ENCODE data around the gene DLG3.
"Not testable (repeated sequence)": the region's sequence is repeated elsewhere in the genome, so short reads cannot be mapped to it uniquely, and the experiment has no call there.

Gene DLG3

GRCh38 chrX:70444326-70444945, at the start of gene DLG3:
TSS of gene DLG3 (plus strand) at chrX:70444835. CDS start at chrX:70445202, 367 bp downstream.
- no peaks in the 10 kb centered on the region for H4K20me1 ChIP-seq (ENCODE audit: insufficient read depth, low read length)
- no peaks in the 10 kb centered on the region for H3K9me3 ChIP-seq (ENCODE audit: insufficient read depth, low read length)
- H3K79me2 ChIP-seq (ENCODE audit: low read length): no peaks in the 10 kb centered on the region
- H3K36me3 ChIP-seq (replicated peaks; ENCODE audit: low read depth, low read length): no peaks in the 10 kb centered on the region
- H3K4me2 ChIP-seq (ENCODE audit: low read length): no peak within 1 kb of the TSS
- peaks cover 10% of the 10 kb centered on the region; the same call in 1 of the 2 replicates for H3K27me3 ChIP-seq (ENCODE audit: low read depth, low read length)
- H3K27ac ChIP-seq (ENCODE audit: low read length): no peak within 1 kb of the TSS
- no peaks in the 10 kb centered on the region for H3K4me1 ChIP-seq (ENCODE audit: low read length)
- H2AFZ ChIP-seq (ENCODE audit: low read depth, low read length): no peak within 1 kb of the TSS
- TF ChIP-seq EZH2phosphoT487 (IDR thresholded peaks at IDR 0.05; ENCODE audit: low read depth) (no peak), CTCF (IDR thresholded peaks at IDR 0.05; ENCODE audit: low read depth, low read length) (no peak)
- no peak within 1 kb of the TSS for H3K4me3 ChIP-seq (ENCODE audit: low read length)
- no peak within 1 kb of the TSS for H3K9ac ChIP-seq (ENCODE audit: low read length)

GRCh38 chrX:70398899-70399298, 45.7 kb upstream of the DLG3 start:
- Histone ChIP-seq H3K4me1 (ENCODE audit: low read length) (no peaks in the 10 kb centered on the region), H3K4me3 (ENCODE audit: low read length) (no peak overlapping the region), H3K79me2 (ENCODE audit: low read length) (no peaks in the 10 kb centered on the region), H2AFZ (ENCODE audit: low read depth, low read length) (no peak overlapping the region), H3K4me2 (ENCODE audit: low read length) (no peak overlapping the region), H3K27me3 (ENCODE audit: low read depth, low read length) (no peaks in the 10 kb centered on the region), H3K27ac (ENCODE audit: low read length) (no peak overlapping the region), H3K9me3 (ENCODE audit: insufficient read depth, low read length) (no peaks in the 10 kb centered on the region), H3K36me3 (replicated peaks; ENCODE audit: low read depth, low read length) (peaks cover 32% of the 10 kb centered on the region), H3K9ac (ENCODE audit: low read length) (no peak overlapping the region), H4K20me1 (ENCODE audit: insufficient read depth, low read length) (no peaks in the 10 kb centered on the region)
- TF ChIP-seq CTCF (IDR thresholded peaks at IDR 0.05; ENCODE audit: low read depth, low read length) (no peak), EZH2phosphoT487 (IDR thresholded peaks at IDR 0.05; ENCODE audit: low read depth) (no peak)

- H3K27ac ChIP-seq (ENCODE audit: low read length); H3K4me2 ChIP-seq (ENCODE audit: low read length); H3K9ac ChIP-seq (ENCODE audit: low read length); H3K79me2 ChIP-seq (ENCODE audit: low read length); H3K27me3 ChIP-seq (ENCODE audit: low read depth, low read length); H4K20me1 ChIP-seq (ENCODE audit: insufficient read depth, low read length); H3K9me3 ChIP-seq (ENCODE audit: insufficient read depth, low read length); H2AFZ ChIP-seq (ENCODE audit: low read depth, low read length); H3K4me1 ChIP-seq (ENCODE audit: low read length); H3K4me3 ChIP-seq (ENCODE audit: low read length): not testable (repeated sequence)
- H3K36me3 ChIP-seq (replicated peaks; ENCODE audit: low read depth, low read length): peaks cover 36% of the 10 kb centered on the region
Measured at GRCh38 chrX:70400181-70400580, 44.5 kb upstream of the DLG3 start.

- no peak overlapping the region for H3K27ac ChIP-seq (ENCODE audit: low read length)
- no peaks in the 10 kb centered on the region for H3K27me3 ChIP-seq (ENCODE audit: low read depth, low read length)
- no peak overlapping the region for H2AFZ ChIP-seq (ENCODE audit: low read depth, low read length)
- no peak overlapping the region for H3K9ac ChIP-seq (ENCODE audit: low read length)
- no peaks in the 10 kb centered on the region for H3K9me3 ChIP-seq (ENCODE audit: insufficient read depth, low read length)
- H3K4me2 ChIP-seq (ENCODE audit: low read length): no peak overlapping the region
- no peaks in the 10 kb centered on the region for H3K79me2 ChIP-seq (ENCODE audit: low read length)
- peaks cover 7% of the 10 kb centered on the region; the same call in 1 of the 2 replicates for H3K4me1 ChIP-seq (ENCODE audit: low read length)
- no peak overlapping the region for H3K4me3 ChIP-seq (ENCODE audit: low read length)
- H4K20me1 ChIP-seq (ENCODE audit: insufficient read depth, low read length): no peaks in the 10 kb centered on the region
- H3K36me3 ChIP-seq (replicated peaks; ENCODE audit: low read depth, low read length): peaks cover 28% of the 10 kb centered on the region
- TF ChIP-seq EZH2phosphoT487 (IDR thresholded peaks at IDR 0.05; ENCODE audit: low read depth): no peak
- TF ChIP-seq CTCF (IDR thresholded peaks at IDR 0.05; ENCODE audit: low read depth, low read length): no peak
Measured at GRCh38 chrX:70402721-70403120, 41.9 kb upstream of the DLG3 start.

Data from OCI-LY3 (cell line).